Cardiac septum (tissue), 1 donor: ENCODE measurements around the gene TMUB1. TPM values are rescaled to one million over a fixed set of nuclear protein-coding genes. Genes with fewer than 3 reads are reported as not detected.

ENCODE experiments used
- DNase-seq: peaks from one replicate; pipeline ENCODE4 v3.0.0-alpha.2; 2020; ENCODE audit warnings: low spot score
- intact Hi-C: fragments of 100-400 bp; cut with DNase I; formaldehyde crosslinking; loops from one replicate; pipeline ENCODE4 v1.14.0; 2022
- total RNA-seq: library from RNA; stranded (reverse); fragmentation: NEBNext Ultra II Directional; extraction: Animal tissue kit (Norgen Biotek cat#: 25700); gene quantifications from one replicate; pipeline ENCODE4 v1.2.1, GENCODE V29; 2021
- donor health status: DM: no; HTN: no; CAD: no.

The TMUB1 gene
- total RNA-seq, 1 donor from 2014 or later: 29.0 TPM

DNA sequence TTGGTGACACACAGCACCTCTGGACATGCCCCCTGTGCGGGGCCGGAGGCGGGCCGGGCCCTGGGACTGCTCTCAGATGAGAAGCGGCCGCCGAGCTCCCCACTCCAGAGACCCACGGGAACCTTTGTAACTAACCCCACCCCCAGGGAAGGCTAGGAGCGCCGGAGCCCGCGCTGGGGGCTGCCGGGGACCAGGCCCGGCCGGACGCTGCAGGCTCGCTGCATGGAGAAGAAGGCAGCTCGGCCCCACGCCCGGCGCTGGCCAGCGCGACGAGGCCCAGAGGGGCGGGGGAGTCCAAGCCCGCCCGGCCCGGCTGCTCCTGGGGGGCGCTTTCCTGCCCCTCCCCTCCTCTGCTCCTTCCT lies 39.5 kb upstream of the TMUB1 start:
- DNase-seq: no peak
- intact Hi-C loops: loop anchor here (2.0 kb wide), 1 partner anchor 180 kb away; no protein-coding TSS in a partner anchor

DNA sequence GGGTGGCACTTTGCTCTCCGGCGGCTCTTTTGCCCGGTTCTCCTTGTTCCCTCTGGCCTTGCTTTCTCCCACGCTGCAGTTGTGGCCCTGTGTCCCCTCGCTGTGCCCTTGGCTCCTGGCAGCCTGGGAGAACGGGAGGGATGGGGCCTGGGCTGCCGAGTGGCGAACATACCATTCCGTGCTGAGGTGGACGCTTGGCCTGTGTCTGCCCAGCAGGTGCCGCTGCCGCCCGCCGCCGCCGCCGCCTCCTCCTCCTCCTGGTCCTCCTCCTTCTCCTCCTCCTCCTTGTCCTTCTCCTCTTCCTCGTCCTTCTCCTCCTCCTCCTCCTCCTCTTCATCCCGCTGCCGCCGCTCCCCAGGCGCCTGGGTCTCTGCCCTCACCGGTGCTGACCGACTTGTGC lies 39.0 kb upstream of the TMUB1 start:
- DNase-seq: no peak
- intact Hi-C loops: loop anchor here (2.0 kb wide), 1 partner anchor 181 kb away; no protein-coding TSS in a partner anchor

DNA sequence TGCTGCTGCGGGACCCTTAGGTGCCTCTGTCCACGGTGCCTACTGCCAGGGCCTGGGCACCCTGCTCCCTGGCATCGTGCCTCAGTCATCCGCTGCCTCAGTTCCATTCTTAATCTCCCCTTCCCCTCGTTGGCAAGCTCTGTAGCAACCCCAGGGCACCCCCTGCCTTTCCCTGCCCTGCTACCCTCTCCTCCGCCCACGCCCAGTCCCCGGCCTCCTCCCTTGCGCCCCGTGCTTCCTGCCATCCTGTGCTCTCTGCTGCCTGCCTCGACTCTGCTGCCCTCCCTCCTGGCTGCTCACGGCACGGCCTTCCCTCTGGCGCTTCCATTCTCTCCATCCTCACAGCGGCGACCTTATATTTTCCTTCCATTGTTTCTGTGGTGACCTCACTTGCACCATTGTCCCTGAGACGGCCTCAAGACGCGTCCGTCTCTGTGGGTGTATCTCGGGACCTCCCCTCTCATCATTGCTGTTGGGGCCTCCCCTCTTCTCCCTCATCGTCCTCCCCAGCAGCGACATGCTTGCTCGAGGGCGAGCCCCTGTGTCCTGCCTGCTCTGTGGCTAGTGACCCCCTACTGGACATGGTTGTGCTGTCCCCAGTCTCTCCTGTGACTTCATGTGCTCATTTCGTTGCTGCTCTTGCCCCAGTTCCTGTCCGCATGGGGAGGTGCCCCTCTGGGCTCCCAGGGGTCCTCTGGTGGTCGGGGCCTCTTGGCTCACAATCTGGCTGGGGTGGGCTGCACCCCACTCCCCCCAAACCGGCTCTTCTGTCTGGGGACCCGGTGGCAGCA lies 38.3 kb upstream of the TMUB1 start:
- intact Hi-C loops: loop anchor here (2.0 kb wide), 1 partner anchor 181 kb away; no protein-coding TSS in a partner anchor

DNA sequence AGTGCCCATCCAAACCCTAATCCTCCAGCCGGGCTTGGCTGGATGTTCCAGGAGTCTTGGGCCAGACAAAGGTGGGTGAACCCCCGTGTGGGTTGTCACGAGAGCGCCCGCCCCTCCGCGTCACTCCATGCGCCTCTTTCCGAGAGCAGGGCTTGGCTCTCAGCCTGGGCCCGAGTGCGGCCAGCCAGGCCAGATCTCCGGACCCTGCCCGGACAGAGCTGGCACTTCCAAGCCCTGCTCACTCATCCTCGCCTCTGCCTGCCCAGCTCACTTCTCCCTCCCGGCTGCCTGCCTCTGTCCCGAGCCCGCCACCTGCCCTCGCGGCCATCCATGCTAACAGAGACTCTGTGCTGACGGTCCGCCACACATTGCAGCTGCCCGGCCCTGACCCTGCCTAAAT lies 37.6 kb upstream of the TMUB1 start:
- no peak for DNase-seq
- intact Hi-C loops: no loop called here

More for the DNA sequence above, 38.3 kb upstream of the TMUB1 start:
- DNase-seq: no peak

DNA sequence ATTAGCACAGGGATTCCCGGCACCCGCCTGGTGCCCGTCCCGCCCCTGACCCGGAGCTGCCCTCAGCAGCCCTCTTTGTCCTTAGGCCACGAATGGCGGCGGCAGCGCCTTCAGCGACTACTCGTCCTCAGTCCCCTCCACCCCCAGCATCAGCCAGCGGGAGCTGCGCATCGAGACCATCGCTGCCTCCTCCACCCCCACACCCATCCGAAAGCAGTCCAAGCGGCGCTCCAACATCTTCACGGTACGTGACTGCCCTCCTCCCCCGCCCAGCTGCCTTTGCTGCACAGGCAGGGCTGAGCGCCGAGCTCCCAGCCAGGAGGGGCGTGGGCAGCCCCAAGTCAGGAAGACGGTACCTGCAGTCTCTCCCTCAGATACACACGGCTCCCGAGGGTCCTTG lies 36.6 kb upstream of the TMUB1 start:
- intact Hi-C loops: no loop called here
- no peak for DNase-seq

DNA sequence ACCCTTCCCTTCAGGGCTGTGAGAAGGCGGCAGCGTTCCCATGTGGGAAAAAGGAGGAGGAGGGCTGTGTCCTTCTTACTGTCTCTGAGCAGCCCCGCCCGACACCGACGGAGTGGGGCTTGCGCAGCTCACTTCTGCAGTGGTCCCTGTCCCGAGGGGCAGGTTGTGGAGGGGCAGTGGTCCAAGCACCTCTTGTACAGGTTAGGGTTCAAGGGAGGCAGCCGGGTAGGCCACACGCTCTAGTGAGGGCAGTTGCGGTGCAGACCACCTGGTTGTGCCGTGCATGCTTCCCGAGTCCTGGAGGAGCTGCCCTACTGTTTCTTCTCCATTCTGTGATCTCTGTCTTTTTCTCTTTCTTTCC lies 35.7 kb upstream of the TMUB1 start:
- DNase-seq: no peak
- intact Hi-C loops: no loop called here

DNA sequence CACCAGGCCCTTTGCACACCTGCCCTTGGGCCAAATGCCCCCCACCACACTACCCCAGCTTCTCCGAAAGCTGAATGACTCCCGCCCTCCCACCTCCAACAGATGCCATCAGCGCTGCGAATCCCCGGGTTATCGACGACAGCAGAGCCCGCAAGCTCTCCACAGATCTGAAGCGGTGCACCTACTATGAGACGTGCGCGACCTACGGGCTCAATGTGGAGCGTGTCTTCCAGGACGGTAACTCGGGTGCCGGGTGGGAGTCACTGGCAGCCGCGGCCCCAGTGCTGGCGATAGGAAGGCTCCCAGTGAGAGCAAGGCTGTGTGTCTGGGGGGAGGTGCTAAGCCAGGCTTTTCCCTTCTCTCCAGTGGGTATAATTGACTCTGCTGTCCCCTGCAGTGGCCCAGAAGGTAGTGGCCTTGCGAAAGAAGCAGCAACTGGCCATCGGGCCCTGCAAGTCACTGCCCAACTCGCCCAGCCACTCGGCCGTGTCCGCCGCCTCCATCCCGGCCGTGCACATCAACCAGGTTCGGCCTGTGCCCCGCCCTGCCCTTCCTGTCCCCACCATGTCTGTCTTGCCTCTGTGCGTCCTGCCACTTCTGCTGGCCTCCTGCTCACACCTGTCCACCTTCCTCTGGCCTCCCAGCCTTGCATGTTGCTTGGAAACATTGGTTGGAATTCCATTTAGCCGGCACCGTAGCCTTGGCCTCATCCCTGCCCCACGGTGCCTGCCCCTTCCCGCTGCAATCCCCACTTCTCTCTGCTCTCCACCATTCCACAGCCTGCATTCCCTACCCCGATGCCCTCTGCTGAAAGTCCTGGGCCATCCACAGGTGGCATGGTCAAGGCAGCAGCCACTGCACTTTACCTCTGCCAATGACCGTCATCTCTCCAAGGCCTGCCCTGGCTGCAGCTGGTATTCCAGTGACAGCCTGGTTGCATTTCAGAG lies 35.1 kb upstream of the TMUB1 start:
- DNase-seq: no peak
- intact Hi-C loops: no loop called here

DNA sequence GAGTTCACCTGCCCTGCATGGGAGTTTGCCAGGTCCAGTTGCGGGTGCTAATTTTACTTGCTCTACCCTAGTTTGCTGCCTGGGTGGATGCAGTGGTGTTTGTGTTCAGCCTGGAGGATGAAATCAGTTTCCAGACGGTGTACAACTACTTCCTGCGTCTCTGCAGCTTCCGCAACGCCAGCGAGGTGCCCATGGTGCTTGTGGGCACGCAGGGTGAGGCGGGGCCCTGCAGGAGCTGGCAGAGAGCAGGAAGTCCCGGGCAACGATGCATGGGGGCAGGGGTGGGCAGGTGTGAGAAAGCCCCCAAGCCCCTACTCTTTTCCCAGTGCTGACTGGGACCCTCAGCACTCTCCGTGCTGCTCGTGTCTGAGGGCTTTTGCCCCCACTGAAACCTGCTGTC lies 34.3 kb upstream of the TMUB1 start:
- no peak for DNase-seq
- intact Hi-C loops: no loop called here

DNA sequence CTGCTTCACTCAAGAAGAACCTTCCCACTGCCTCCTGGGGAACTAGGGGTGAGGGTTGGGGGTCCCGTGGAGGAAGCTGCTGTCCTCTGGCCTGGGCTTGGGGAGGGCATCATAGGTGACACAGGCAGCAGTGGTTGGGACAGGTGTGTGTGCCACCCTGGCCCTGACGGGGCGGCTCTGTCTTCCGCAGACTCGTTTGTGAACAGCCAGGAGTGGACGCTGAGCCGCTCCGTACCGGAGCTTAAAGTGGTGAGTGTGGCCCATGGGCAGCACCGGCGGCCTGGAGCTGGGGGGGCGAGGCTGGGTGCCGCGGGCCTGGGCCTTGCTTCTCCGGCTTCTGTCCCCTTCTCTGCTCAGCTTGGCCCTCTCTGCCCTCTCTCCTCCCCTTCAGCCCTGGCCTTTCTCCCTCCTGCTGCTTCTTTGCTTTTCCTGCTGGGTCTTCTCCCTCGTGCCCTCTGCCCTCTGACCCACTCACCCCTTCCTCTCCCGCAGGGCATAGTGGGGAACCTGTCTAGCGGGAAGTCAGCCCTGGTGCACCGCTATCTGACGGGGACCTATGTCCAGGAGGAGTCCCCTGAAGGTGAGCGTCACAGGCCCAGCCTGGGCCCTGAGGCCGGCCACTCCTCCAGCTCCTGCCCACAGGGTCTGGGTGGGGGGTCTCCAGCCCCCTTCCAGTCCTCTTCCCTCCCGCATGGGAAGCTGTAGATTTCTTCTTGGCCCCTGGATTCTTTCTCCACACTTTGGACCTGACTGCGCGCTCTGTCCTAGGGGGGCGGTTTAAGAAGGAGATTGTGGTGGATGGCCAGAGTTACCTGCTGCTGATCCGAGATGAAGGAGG lies 33.5 kb upstream of the TMUB1 start:
- intact Hi-C loops: no loop called here
- no peak for DNase-seq

DNA sequence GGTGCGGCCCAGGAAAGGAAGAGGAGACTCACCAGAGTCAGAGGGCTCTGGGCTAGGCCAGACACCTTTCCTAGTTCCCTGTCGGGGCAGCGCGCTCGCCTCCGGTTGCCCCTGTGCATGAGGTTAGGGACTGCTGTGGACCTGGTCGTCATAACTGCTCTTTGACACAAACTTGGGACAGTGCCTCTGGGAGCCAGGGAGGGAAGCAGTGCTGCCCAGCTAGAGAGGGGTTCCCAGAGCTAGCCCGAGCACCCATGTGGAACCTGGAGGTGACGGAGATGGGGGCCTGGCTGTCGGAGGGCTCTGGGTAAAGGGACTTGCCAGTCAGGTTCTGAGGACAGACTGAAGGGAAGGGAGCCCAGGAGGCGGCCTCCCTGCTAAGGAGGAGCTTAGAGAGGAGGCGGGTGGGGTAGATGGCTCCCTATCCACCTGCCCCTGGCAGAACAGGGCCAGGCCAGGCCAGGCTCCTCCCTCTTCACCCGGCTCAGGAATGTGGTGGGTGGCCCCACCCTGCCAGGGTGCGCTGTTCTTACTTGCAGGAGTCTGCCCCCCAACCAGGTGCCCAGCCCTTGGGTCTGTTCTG lies 32.6 kb upstream of the TMUB1 start:
- DNase-seq: no peak
- intact Hi-C loops: no loop called here

DNA sequence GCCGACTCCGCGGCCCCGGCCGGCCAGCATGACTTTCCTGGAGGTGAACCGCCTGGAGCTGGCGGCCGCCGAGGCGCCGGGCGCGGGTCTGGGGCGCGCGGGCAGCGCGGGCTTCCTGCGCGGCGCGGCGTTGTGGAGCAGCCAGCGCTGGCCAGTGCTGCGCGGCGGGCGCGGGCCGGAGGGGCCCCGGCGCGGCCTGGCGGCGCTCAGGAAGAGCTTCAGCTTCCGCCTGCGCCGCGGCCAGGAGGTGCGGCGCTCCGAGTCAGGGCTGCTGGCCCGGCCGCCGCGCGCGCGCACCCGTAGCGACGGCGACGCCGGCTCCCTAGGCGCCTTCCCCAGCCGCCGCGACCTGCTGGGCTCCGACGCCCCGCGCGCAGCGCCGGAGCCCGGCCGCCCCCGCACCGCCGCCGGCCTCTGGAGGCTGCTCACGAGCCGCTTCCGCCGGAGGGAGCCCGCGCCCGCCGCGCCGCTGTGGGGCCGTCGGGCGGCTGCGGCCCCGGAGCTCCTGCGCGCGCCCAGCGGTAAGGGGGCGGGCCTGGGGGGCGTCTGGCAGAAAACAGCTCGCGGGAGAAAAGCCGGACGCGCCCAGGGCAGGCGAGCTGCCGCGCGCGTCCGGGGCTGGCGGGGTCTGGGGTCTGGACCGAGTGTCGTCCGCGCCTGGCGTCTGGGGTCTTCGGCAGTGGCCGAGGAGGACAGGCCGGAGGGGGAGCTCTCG lies 32.0 kb upstream of the TMUB1 start:
- intact Hi-C loops: no loop called here
- DNase-seq: no peak

DNA sequence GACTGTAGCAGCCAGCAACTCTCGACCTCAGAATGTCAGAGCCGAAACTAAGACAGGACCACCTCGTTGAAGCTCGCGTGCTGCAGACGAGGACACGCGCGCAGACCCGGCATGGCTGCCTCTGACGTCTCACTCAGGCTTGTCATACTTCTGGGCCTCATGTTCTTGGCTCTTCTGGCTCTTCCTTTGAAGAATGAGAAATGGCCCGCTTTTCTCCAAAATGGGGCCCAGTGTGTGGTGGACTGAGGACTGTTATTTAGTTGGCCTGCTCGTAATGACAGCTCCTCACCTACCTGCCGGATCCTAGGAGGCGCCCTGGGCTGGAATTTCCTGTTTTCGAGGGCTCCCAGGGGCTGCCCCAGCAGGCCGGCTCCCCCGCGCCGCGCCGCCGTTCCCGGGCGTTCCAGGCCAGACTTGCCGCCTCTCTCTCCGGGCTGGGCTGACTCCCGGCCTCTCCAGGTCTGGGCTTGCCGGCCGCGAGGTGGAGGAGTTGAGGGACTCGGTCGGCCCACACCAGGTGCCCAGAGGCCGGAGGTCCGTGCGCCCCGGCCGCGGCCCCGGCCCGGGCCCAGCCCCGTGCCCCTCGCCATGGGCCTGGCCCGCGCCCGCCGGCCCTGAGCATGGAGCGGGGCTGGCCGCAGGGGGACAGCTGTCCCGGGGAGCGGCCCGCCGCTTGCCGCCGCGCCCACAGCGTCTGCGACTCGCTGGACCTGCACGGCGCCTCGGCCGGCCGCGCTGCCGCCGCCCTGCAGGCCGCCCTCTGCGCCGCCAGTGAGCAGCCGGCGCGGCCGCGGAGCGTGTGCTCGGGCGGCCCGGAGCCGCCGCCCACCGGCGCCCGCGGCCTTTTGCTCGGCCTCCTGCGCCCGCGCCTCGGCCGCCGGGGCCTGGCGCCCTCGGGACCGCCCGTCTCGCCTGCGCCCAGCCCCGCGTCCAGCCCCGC lies 31.1 kb upstream of the TMUB1 start:
- intact Hi-C loops: loop anchor here (5.0 kb wide), 2 partner anchors 87 to 212 kb away; partner anchors contain the start of gene ABCB8
- no peak for DNase-seq

DNA sequence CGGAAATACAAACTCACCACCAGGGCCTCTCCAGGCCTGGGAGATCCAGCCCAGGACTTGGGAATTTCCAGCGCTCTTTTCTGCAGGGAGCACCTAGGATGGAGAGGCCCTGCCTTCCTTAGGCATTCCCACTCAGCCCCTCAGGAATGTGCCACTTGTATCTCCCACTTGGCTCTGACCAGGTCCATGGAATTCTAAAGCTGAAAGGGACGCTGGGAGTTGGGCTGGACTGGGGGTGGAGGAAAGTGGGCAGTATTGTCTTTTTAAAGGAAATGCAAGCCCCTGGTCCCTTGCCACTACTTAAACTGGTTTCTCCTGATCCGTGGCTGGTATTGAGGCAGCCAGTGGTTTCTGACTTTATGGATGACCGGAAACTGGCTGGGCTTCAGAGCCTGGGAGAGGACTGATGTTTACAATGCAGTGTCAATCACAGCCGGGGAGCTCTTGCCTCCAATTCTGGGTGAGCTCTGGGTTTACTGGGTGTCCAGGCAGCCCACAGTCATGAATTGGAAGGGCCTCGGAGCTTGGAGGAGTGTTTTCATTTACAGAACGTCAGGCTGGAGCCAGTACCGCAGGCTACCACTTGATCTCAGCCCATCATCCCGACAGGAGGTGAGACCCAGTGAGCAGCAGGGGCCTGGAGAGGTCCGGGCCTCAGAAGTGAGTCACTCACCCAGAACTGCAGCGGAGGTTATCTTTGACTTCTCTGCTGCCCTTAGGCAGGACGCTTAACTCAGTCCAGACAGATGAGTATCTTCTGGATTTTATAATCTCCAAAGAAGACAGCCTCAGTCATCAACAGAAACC lies 30.3 kb upstream of the TMUB1 start:
- intact Hi-C loops: loop anchor here (5.0 kb wide), 2 partner anchors 86 to 211 kb away; partner anchors contain the start of gene ABCB8
- no peak for DNase-seq

DNA sequence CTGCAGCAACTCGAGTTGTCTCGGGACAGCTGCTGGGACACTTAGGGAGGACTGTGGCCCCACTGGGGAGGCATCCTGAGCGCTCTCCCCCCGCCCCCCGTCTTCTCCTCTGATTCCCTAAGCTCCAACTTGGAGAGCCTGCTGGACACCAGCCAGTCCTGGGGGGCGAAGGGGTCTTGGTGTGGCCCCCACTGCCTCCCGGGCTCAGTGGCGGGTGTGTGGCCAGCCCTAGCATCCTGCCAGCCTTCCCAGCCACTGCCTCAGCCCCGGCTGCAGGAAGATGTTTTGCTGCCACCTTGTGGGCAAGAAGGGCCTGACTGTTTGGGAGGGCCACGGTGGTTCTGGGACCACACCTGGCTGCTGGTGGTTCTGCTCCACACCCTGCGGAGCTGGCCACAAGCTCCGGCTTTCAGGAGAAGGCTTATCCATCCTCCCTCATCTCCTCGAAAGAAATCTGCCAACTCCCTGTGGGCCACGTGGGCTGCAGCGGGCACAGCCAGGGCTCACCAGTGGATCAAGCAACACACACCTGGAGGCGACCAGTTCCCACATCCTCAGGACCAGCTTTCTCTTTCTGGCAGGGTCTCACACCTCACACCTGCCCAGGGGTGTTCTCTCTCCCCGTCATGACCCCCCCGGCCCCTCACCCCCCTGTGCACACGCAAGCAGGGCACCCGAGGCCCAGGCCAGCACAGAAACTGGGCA lies 27.8 kb upstream of the TMUB1 start:
- intact Hi-C loops: loop anchor here (5.0 kb wide), 2 partner anchors 84 to 209 kb away; partner anchors contain the start of gene ABCB8
- peak; percentile 89 for DNase-seq

DNA sequence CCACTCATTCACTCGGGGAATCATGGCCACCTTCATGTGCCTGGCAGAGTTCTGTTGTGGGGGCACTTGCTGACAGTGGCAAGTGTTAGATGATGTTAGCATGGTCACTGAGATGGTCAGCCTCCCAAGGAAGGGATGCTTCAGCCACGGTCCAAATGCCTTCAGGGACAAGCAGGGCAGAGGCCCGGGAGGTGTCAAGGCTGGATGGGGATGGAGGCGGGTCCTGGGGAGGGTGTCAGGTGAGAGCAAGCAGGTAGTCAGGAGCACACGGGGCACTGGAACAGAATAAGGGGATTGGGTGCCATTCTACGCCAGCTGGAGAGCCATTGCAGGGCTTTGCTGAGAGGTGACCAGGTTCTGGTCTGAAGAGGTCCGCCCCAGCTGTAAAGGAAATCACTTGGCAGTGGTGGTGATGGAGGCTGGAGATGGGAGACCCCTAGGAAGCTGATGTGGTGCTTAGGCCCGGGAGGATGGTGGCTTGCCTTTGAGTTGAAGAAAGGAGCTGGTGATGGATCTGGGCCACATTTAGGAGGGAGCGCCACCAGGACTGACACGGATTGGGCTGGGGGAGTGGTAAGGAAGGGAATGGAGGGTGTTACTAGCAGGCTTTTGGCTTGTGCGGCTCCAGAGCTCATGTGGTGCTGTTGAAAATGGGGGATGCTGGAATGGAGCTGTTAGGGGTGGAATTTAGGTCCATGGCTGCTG lies 27.1 kb upstream of the TMUB1 start:
- intact Hi-C loops: loop anchor here (5.0 kb wide), 2 partner anchors 83 to 208 kb away; partner anchors contain the start of gene ABCB8
- DNase-seq: no peak
